ENCODE results near the gene VSX2. TPM values are rescaled to one million over a fixed set of nuclear protein-coding genes. Genes with fewer than 3 reads are reported as not detected.

Gene VSX2
- total and polyA plus RNA-seq, 2 experiments from 2014 or later, result 0.49 to 0.52 TPM

- TF ChIP-seq, protein P1, sequence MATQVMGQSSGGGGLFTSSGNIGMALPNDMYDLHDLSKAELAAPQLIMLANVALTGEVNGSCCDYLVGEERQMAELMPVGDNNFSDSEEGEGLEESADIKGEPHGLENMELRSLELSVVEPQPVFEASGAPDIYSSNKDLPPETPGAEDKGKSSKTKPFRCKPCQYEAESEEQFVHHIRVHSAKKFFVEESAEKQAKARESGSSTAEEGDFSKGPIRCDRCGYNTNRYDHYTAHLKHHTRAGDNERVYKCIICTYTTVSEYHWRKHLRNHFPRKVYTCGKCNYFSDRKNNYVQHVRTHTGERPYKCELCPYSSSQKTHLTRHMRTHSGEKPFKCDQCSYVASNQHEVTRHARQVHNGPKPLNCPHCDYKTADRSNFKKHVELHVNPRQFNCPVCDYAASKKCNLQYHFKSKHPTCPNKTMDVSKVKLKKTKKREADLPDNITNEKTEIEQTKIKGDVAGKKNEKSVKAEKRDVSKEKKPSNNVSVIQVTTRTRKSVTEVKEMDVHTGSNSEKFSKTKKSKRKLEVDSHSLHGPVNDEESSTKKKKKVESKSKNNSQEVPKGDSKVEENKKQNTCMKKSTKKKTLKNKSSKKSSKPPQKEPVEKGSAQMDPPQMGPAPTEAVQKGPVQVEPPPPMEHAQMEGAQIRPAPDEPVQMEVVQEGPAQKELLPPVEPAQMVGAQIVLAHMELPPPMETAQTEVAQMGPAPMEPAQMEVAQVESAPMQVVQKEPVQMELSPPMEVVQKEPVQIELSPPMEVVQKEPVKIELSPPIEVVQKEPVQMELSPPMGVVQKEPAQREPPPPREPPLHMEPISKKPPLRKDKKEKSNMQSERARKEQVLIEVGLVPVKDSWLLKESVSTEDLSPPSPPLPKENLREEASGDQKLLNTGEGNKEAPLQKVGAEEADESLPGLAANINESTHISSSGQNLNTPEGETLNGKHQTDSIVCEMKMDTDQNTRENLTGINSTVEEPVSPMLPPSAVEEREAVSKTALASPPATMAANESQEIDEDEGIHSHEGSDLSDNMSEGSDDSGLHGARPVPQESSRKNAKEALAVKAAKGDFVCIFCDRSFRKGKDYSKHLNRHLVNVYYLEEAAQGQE (IDR thresholded peaks at IDR 0.05; ENCODE audit: unreplicated experiment), result no peak
- TF ChIP-seq EZH2 (IDR thresholded peaks at IDR 0.05; ENCODE audit: low read depth, unreplicated experiment), result no peak
- no peak for TF ChIP-seq NANOG (IDR thresholded peaks at IDR 0.05; ENCODE audit: borderline replicate concordance)
These were observed 48.2 kb upstream of the VSX2 start (continued) for GRCh38 chr14:74190927-74191575.

DNA sequence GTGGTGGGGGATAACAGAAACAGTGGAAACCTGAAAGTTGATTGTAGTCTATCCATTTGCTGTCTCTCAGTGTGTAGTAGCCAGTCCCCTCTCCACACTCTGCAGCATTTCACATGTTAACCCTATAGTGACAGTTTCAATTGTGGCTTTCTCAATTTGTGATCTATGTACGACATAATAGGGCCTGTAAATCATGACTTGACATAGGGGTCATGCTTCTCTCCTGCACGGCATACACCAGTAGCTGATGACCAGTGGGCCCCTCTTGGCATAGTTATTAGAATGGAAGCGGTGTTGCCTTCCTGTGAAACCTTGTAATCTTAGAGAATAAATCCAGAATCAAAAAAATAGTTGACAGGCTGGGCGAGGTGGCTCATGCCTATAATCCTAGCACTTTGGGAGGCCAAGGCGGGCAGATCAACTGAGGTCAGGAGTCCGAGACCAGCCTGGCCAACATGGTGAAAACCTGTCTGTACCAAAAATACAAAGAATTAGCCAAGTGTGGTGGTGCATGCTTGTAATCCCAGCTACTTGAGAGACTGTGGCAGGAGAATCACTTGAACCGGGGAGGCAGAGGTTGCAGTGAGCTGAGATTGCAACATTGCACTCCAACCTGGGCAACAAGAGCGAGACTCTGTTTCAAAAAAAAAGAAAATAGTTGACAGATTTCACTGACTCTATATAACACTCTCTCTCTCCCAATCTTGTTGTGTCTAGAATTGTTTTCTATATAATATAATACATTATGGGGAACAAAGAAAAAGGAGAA lies 44.6 kb upstream of the VSX2 start:
- H3K27ac Mint-ChIP-seq, result no peak overlapping the region
- Histone ChIP-seq H3F3A (replicated peaks; ENCODE audit: low read depth) (no peaks in the 10 kb centered on the region), H4K20me1 (replicated peaks; ENCODE audit: insufficient read depth) (no peaks in the 10 kb centered on the region), H3K4me1 (ENCODE audit: insufficient read depth) (no peaks in the 10 kb centered on the region), H3K36me3 (ENCODE audit: insufficient read depth) (peaks cover 6% of the 10 kb centered on the region; the same call in 1 of the 2 replicates), H3K79me2 (replicated peaks; ENCODE audit: insufficient read depth) (no peaks in the 10 kb centered on the region), H3K4me2 (no peak overlapping the region), H2AFZ (no peak overlapping the region), H3K4me3 (no peak overlapping the region), H3K27ac (ENCODE audit: low read depth) (no peak overlapping the region), H3K27me3 (ENCODE audit: insufficient read depth) (no peaks in the 10 kb centered on the region), H3K9me2 (ENCODE audit: insufficient read depth) (no peaks in the 10 kb centered on the region)
- peaks cover 4% of the 10 kb centered on the region for H3K27me3 Mint-ChIP-seq (ENCODE audit: insufficient read depth, low read depth, poor library complexity)
- DNase-seq (ENCODE audit: low spot score) (no peak), ATAC-seq (no peak)
- no peaks in the 10 kb centered on the region for H3K9me3 Mint-ChIP-seq
- H3K36me3 Mint-ChIP-seq (ENCODE audit: low read depth), result 0 out of 3 replicates have a peak, but pooled peaks cover 6% of the 10 kb centered on the region
- no peak overlapping the region for H3K4me3 Mint-ChIP-seq
- no peaks in the 10 kb centered on the region for H3K4me1 Mint-ChIP-seq
- TF ChIP-seq ZNF114 (CRISPR knock-in tag; IDR thresholded peaks at IDR 0.05), result no peak
- TF ChIP-seq ZNF331 (CRISPR knock-in tag; IDR thresholded peaks at IDR 0.05; ENCODE audit: low read depth), result no peak
- no peak for TF ChIP-seq STAT1 (IDR thresholded peaks at IDR 0.05; ENCODE audit: unreplicated experiment)
- no peak for TF ChIP-seq EZH2 (IDR thresholded peaks at IDR 0.05; ENCODE audit: low read depth, unreplicated experiment)
- TF ChIP-seq JUNB (IDR thresholded peaks at IDR 0.05; ENCODE audit: unreplicated experiment), result no peak
- TF ChIP-seq, protein P2, sequence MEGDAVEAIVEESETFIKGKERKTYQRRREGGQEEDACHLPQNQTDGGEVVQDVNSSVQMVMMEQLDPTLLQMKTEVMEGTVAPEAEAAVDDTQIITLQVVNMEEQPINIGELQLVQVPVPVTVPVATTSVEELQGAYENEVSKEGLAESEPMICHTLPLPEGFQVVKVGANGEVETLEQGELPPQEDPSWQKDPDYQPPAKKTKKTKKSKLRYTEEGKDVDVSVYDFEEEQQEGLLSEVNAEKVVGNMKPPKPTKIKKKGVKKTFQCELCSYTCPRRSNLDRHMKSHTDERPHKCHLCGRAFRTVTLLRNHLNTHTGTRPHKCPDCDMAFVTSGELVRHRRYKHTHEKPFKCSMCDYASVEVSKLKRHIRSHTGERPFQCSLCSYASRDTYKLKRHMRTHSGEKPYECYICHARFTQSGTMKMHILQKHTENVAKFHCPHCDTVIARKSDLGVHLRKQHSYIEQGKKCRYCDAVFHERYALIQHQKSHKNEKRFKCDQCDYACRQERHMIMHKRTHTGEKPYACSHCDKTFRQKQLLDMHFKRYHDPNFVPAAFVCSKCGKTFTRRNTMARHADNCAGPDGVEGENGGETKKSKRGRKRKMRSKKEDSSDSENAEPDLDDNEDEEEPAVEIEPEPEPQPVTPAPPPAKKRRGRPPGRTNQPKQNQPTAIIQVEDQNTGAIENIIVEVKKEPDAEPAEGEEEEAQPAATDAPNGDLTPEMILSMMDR (conservative IDR thresholded peaks at IDR 0.05; ENCODE audit: low read depth in 2 of 2), result no peak
- no peak for TF ChIP-seq NANOG (IDR thresholded peaks at IDR 0.05; ENCODE audit: borderline replicate concordance)
- no peak for TF ChIP-seq POLR2AphosphoS5 (IDR thresholded peaks at IDR 0.05; ENCODE audit: low read depth)
- no peak for TF ChIP-seq CREB1 (CRISPR knock-in tag; IDR thresholded peaks at IDR 0.05; ENCODE audit: low read depth)
- no peak for TF ChIP-seq ETS1 (IDR thresholded peaks at IDR 0.05)
